Activated B cell treated with CpG ODN at 0.5 μM for 24 hours (primary cell): ENCODE measurements around the gene EVX2. TPM values are rescaled to one million over a fixed set of nuclear protein-coding genes. Genes with fewer than 3 reads are reported as not detected.

Experiments
- ATAC-seq: fragments of 200-7000 bp; cut with Tn5 transposase; one replicate; pipeline ENCODE4 v1.10.0; 2021; ENCODE audit warnings: low read depth, mild to moderate bottlenecking, moderate library complexity
- CTCF ChIA-PET: fragments of 350-600 bp; sonication (Branson Sonifier 250); formaldehyde crosslinking; loops from one replicate; lab custom pipeline; 2021; ENCODE audit warnings: antibody characterized with exemption; lab: Charles Lee
- POLR2A ChIA-PET: fragments of 350-600 bp; sonication (Branson Sonifier 250); formaldehyde crosslinking; loops from one replicate; lab custom pipeline; 2021; ENCODE audit warnings: antibody characterized with exemption; lab: Charles Lee
- DNase-seq: peaks from one replicate; pipeline ENCODE4 v3.0.0; 2022
- H3K27ac Mint-ChIP-seq: one replicate; pipeline ENCODE4 v1.8.0; 2020; ENCODE audit warnings: mixed read lengths
- H3K27me3 Mint-ChIP-seq: one replicate; pipeline ENCODE4 v1.8.0; 2021; ENCODE audit warnings: mixed read lengths
- H3K36me3 Mint-ChIP-seq: one replicate; pipeline ENCODE4 v1.8.0; 2021; ENCODE audit warnings: low read depth, mixed read lengths
- H3K4me1 Mint-ChIP-seq: one replicate; pipeline ENCODE4 v1.8.0; 2021; ENCODE audit warnings: mixed read lengths
- H3K4me3 Mint-ChIP-seq: one replicate; pipeline ENCODE4 v1.8.0; 2020; ENCODE audit warnings: mild to moderate bottlenecking, mixed read lengths
- H3K9me3 Mint-ChIP-seq: one replicate; pipeline ENCODE4 v1.8.0; 2020; ENCODE audit warnings: mixed read lengths
- intact Hi-C: fragments of 100-400 bp; cut with micrococcal nuclease; formaldehyde crosslinking; loops from one replicate; pipeline ENCODE4 v1.15.1; 2024
- total RNA-seq: library from RNA; stranded (reverse); gene quantifications from 2 replicates; pipeline ENCODE4 v1.2.3, GENCODE V29; 2022
- TF ChIP-seq, protein P1 (sequence below): fragments of 200-600 bp; IDR thresholded peaks from one replicate; pipeline ENCODE4 v1.8.0; 2022; ENCODE audit warnings: antibody characterized with exemption, mild to moderate bottlenecking

The EVX2 gene
- total RNA-seq, 1 donor from 2014 or later = not detected

DNA sequence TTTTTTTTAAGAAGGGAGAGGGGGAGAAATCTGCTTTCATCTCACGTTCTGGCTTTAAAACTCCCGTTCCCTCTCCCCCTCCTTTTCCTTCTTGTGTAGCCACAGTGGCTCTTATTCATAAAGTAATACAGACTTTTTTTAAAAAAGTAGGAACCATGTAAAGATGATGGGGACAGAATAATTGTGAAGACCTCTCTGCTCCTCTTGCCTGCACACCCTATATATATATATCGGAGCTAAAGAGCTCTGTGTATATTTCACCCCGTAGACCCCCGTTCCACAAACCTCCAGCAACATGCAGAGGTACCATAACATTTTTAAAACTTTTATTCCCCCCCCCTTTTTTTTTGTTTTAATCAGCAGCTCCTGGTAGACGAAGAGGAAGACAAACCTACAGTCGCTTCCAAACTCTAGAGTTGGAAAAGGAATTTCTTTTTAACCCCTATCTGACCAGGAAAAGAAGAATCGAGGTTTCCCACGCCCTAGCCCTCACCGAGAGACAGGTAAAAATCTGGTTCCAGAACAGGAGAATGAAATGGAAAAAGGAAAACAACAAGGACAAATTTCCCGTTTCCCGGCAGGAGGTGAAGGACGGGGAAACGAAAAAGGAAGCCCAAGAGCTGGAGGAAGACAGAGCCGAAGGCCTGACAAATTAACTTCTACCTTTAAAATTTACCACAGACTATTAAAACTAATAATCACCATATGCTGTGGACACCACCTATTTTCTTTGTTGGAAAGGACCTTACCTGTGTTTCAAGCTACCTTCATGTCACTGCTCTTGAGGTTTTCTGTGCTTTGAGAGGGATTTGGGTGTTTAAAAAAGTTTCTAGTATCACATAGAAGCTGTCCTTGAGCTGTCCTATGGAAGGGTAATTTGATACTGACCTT is 47.4 kb upstream of the EVX2 start:
- Mint-ChIP-seq H3K27me3 (peaks cover 73% of the 10 kb centered on the region), H3K4me3 (peak overlapping the region; percentile 57), H3K36me3 (no peaks in the 10 kb centered on the region), H3K27ac (peak overlapping the region; percentile 41), H3K4me1 (peaks cover 40% of the 10 kb centered on the region), H3K9me3 (no peaks in the 10 kb centered on the region)
- POLR2A ChIA-PET = interaction anchor here (0.5 kb wide), 1 partner anchor 1747 kb away, joined by 6 read pairs; no protein-coding TSS in a partner anchor
- ATAC-seq = no peak
- TF ChIP-seq, protein P1, sequence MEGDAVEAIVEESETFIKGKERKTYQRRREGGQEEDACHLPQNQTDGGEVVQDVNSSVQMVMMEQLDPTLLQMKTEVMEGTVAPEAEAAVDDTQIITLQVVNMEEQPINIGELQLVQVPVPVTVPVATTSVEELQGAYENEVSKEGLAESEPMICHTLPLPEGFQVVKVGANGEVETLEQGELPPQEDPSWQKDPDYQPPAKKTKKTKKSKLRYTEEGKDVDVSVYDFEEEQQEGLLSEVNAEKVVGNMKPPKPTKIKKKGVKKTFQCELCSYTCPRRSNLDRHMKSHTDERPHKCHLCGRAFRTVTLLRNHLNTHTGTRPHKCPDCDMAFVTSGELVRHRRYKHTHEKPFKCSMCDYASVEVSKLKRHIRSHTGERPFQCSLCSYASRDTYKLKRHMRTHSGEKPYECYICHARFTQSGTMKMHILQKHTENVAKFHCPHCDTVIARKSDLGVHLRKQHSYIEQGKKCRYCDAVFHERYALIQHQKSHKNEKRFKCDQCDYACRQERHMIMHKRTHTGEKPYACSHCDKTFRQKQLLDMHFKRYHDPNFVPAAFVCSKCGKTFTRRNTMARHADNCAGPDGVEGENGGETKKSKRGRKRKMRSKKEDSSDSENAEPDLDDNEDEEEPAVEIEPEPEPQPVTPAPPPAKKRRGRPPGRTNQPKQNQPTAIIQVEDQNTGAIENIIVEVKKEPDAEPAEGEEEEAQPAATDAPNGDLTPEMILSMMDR = no peak
- no peak for DNase-seq
- CTCF ChIA-PET = interaction anchor here (1.4 to 4.1 kb wide), 4 partner anchors 9 to 521 kb away, joined by 4 to 19 read pairs (median 6); no protein-coding TSS in a partner anchor
- intact Hi-C loops = loop anchor here (2.0 to 10.0 kb wide), 3 partner anchors 34 to 1796 kb away; partner anchors contain the start of genes HOXD12 and SP9

DNA sequence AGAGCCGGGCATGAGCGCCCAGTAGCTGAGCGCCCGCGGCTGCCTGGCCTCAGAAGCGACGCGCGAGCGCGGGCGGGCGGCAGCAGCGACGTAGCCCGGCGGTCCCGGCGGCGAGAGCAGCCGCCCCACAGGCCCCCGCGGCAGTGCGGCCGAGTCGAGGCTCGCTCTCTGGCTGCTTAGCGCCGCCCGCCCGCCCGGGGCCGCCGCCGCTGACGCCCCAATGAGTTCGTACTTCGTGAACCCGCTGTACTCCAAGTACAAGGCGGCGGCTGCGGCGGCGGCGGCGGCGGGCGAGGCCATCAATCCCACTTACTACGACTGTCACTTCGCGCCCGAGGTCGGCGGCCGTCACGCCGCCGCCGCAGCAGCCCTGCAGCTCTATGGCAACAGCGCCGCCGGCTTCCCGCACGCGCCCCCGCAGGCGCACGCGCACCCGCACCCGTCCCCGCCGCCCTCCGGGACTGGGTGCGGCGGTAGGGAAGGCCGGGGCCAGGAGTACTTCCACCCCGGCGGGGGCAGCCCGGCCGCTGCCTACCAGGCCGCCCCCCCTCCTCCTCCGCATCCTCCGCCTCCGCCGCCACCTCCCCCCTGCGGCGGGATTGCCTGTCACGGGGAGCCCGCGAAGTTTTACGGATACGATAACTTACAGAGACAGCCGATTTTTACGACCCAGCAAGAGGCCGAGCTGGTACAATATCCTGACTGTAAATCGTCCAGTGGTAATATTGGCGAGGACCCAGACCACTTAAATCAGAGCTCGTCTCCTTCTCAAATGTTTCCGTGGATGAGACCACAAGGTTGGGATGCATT is 46.6 kb upstream of the EVX2 start:
- peak; percentile 18 for ATAC-seq
- Mint-ChIP-seq H3K4me3 (peak overlapping the region; percentile 57), H3K27me3 (peaks cover 73% of the 10 kb centered on the region), H3K4me1 (peaks cover 32% of the 10 kb centered on the region), H3K9me3 (no peaks in the 10 kb centered on the region), H3K27ac (peak overlapping the region; percentile 41), H3K36me3 (no peaks in the 10 kb centered on the region)
- TF ChIP-seq, protein P1 = no peak
- intact Hi-C loops = loop anchor here (2.0 to 10.0 kb wide), 3 partner anchors 33 to 1796 kb away; partner anchors contain the start of genes HOXD12 and SP9
- POLR2A ChIA-PET = no interaction called here
- CTCF ChIA-PET = interaction anchor here (1.4 to 4.1 kb wide), 2 partner anchors 10 to 325 kb away, joined by 4 to 19 read pairs; no protein-coding TSS in a partner anchor
- no peak for DNase-seq

DNA sequence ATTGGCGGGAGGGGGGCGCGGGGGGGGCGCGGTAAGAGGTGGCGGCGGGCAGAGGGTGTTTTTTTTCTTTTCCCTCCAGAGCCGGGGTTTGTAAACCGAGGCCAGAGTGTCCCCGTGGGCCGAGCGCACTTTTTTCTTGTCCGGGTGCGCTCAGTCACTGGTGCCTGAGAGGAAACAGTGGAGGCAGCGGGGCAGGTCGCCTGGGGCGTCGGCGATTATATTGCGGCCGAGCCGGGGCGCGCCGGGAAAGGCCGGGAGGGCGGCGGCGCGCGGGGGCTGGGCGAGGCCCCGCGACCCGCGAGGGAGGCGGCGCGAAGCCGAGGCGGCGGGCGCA is 46.0 kb upstream of the EVX2 start:
- Mint-ChIP-seq H3K4me3 (no peak overlapping the region), H3K4me1 (peaks cover 31% of the 10 kb centered on the region), H3K36me3 (no peaks in the 10 kb centered on the region), H3K27ac (no peak overlapping the region), H3K9me3 (no peaks in the 10 kb centered on the region), H3K27me3 (peaks cover 71% of the 10 kb centered on the region)
- intact Hi-C loops = loop anchor here (2.0 to 10.0 kb wide), 5 partner anchors 32 to 1795 kb away; partner anchors contain the start of genes HOXD12 and SP9
- TF ChIP-seq, protein P1 = no peak
- POLR2A ChIA-PET = no interaction called here
- ATAC-seq = no peak
- CTCF ChIA-PET = interaction anchor here (1.4 to 4.1 kb wide), 2 partner anchors 11 to 326 kb away, joined by 4 to 19 read pairs; no protein-coding TSS in a partner anchor
- DNase-seq = no peak

DNA sequence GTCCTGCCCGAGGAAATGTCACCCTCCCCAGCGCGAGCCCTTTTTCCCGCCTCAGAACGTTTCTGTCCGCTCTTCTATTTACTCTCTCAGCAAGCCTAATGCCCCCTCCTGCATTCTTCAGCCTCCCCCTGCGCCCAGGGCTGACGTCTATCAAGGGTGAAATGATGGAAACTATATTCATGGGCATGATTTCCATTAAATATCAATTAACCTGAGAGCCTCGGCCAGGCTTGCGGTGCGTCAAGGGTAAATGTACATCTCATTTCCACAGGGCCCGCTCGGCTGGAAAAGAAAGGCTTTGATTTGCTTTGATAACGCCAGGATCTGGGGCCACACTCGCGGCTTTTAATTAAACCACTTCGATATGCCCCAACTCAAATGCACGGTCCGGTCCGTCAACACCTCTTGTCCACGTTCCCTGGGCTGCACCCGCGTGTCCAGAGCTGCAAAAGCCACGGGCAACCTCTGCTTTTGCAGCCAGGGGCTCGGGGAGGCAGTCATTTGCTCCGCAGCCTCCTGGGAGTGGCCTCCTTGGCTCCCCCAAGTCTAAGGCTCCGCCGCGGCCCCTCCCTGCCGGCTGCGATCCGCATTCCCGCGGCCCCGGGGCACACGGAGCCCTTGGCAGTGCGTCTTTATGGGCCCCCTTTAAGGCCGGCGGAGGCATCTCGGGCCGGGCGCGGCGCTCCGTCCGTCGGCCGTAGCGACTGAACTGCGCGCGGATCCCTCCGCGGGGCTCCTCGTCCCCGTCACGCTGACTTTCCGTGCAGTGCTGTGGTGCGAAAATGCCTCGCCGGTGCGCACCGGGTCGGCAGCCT is 45.4 kb upstream of the EVX2 start, which contains the start of gene HOXD8:
TSS of gene HOXD8 (plus strand) at position 724 of the 815 bp plus-strand sequence. CDS start 662 bp downstream, outside the sequence.
- Mint-ChIP-seq H3K4me1 (peaks cover 31% of the 10 kb centered on the region), H3K4me3 (peak within 1 kb of the TSS; percentile 28), H3K27me3 (peaks cover 70% of the 10 kb centered on the region), H3K36me3 (no peaks in the 10 kb centered on the region), H3K9me3 (no peaks in the 10 kb centered on the region), H3K27ac (peak within 1 kb of the TSS; percentile 46)
- ATAC-seq = no peak
- intact Hi-C loops = loop anchor here (2.0 to 5.0 kb wide), 2 partner anchors 1288 to 1634 kb away; no protein-coding TSS in a partner anchor
- DNase-seq = no peak
- CTCF ChIA-PET = interaction anchor here (2.6 to 4.7 kb wide), 4 partner anchors 32 to 523 kb away, joined by 17 to 94 read pairs (median 53); no protein-coding TSS in a partner anchor
- POLR2A ChIA-PET = no interaction called here
- TF ChIP-seq, protein P1 = no peak
